Smooth muscle cell (in vitro differentiated cells): ENCODE results near the gene REEP2. TPM values are rescaled to one million over a fixed set of nuclear protein-coding genes. Genes with fewer than 3 reads are reported as not detected.

ENCODE experiments used
- DNase-seq: peaks from one replicate; lab custom pipeline; 2025; ENCODE audit not compliant: unreplicated experiment; lab: John Stamatoyannopoulos, UW
- H2AFZ ChIP-seq: fragments of 200-600 bp; sonication (generic); 2 replicates; pipeline ENCODE4 v1.6.0; 2016; ENCODE audit warnings: antibody characterized with exemption, low read depth, mild to moderate bottlenecking
- H3F3A ChIP-seq: fragments of 200-600 bp; sonication (generic); 2 replicates; pipeline ENCODE4 v1.6.0; 2017; ENCODE audit warnings: antibody characterized with exemption, low read depth
- H3K27ac ChIP-seq: fragments of 200-600 bp; sonication (generic); 2 replicates; pipeline ENCODE4 v1.5.1; 2016; ENCODE audit warnings: low read depth, mild to moderate bottlenecking
- H3K27me3 ChIP-seq: fragments of 200-600 bp; sonication (generic); 2 replicates; pipeline ENCODE4 v1.6.1; 2016; ENCODE audit warnings: low read depth, mild to moderate bottlenecking
- H3K36me3 ChIP-seq: fragments of 200-600 bp; sonication (generic); 2 replicates; pipeline ENCODE4 v1.5.1; 2016; ENCODE audit warnings: low read depth
- H3K4me1 ChIP-seq: fragments of 200-600 bp; sonication (generic); 2 replicates; pipeline ENCODE4 v1.5.1; 2016; ENCODE audit warnings: low read depth
- H3K4me2 ChIP-seq: fragments of 200-600 bp; sonication (generic); 2 replicates; pipeline ENCODE4 v1.6.0; 2016; ENCODE audit warnings: mild to moderate bottlenecking
- H3K4me3 ChIP-seq: fragments of 200-600 bp; sonication (generic); 2 replicates; pipeline ENCODE4 v1.5.1; 2016; ENCODE audit warnings: mild to moderate bottlenecking
- H3K79me2 ChIP-seq: fragments of 200-600 bp; sonication (generic); 2 replicates; pipeline ENCODE4 v1.6.0; 2016; ENCODE audit warnings: low read depth, mild to moderate bottlenecking
- H3K9ac ChIP-seq: fragments of 200-600 bp; sonication (generic); 2 replicates; pipeline ENCODE4 v1.6.0; 2016; ENCODE audit warnings: low read depth
- H3K9me3 ChIP-seq: fragments of 200-600 bp; sonication (generic); replicated peaks from 2 replicates; pipeline ENCODE4 v1.5.1; 2016; ENCODE audit warnings: low read depth
- H4K20me1 ChIP-seq: fragments of 200-600 bp; sonication (generic); 2 replicates; pipeline ENCODE4 v1.6.0; 2016; ENCODE audit warnings: low read depth
- WGBS: methylation state at CpG from one replicate; pipeline ENCODE4 v1.1.7; 2016; ENCODE audit warnings: low lambda C conversion rate; 5-methylcytosine and 5-hydroxymethylcytosine counted together
- polyA plus RNA-seq: library from polyadenylated mRNA; unstranded; fragments of >200 nt; fragmentation: Nextera tagmentation; extraction: Ambion mirVana; gene quantifications from 2 replicates; pipeline ENCODE4 v1.2.1, GENCODE V29; 2016
- total RNA-seq: library from RNA; depleted of rRNA; stranded (reverse); fragments of >200 nt; gene quantifications from 2 replicates; pipeline ENCODE4 v1.2.3, GENCODE V29; 2014
- TF ChIP-seq, protein P1 (sequence below): fragments of 200-600 bp; sonication (generic); IDR thresholded peaks from 2 replicates; pipeline ENCODE4 v1.5.1; 2017; ENCODE audit warnings: borderline replicate concordance, mild to moderate bottlenecking, antibody characterized with exemption; ENCODE audit not compliant: insufficient read depth, poor library complexity, severe bottlenecking

Gene REEP2
- total and polyA plus RNA-seq, 2 experiments from 2014 or later, result 4.0 to 5.4 TPM

DNA sequence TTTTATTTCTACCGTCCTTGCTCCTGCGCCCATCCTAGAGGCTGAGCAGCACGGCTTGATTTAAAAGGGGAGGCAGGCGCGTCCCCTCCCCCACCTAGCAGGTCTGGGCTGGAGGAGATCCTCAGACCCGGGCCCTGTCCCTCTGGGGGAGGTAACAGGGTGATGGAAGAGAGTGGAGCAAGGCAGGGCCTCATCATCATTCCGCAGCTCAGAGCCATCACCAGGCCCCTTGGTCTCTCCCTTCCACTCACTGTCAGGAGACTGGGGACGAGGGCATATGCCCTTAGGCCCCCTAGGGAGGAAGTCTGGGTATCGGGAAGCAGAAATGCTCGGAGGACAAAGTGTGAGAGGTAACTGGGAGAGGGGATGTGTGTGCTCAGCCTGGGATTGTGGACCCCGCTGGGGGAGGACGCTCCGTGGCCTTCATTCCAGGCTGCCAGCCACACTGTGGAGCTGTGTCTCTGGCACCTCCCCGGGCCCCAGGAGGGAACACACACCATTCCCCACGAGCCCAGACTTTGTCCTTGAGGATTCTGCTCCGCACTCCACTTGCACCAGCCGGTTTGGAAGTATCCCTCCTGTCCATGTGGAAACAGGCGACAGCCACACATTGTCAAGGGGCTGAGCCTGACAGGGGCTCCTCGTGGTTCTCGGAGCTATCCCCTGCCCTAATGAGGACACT lies 761 bp downstream of the REEP2 start:
- Histone ChIP-seq H3K4me2 (peak overlapping the region; percentile 96), H3K27me3 (no peaks in the 10 kb centered on the region), H3K36me3 (peaks cover 10% of the 10 kb centered on the region), H3K9me3 (no peaks in the 10 kb centered on the region), H3K27ac (no peak overlapping the region), H4K20me1 (peaks cover 5% of the 10 kb centered on the region), H3K79me2 (no peaks in the 10 kb centered on the region), H3K4me3 (peak overlapping the region; percentile 68), H2AFZ (no peak overlapping the region), H3K9ac (peak overlapping the region; percentile 25), H3F3A (peaks cover 4% of the 10 kb centered on the region), H3K4me1 (peaks cover 10% of the 10 kb centered on the region)
- TF ChIP-seq, protein P1, sequence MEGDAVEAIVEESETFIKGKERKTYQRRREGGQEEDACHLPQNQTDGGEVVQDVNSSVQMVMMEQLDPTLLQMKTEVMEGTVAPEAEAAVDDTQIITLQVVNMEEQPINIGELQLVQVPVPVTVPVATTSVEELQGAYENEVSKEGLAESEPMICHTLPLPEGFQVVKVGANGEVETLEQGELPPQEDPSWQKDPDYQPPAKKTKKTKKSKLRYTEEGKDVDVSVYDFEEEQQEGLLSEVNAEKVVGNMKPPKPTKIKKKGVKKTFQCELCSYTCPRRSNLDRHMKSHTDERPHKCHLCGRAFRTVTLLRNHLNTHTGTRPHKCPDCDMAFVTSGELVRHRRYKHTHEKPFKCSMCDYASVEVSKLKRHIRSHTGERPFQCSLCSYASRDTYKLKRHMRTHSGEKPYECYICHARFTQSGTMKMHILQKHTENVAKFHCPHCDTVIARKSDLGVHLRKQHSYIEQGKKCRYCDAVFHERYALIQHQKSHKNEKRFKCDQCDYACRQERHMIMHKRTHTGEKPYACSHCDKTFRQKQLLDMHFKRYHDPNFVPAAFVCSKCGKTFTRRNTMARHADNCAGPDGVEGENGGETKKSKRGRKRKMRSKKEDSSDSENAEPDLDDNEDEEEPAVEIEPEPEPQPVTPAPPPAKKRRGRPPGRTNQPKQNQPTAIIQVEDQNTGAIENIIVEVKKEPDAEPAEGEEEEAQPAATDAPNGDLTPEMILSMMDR, result no peak
- 38% methylated on average over 18 of the region's 20 CpGs for WGBS
- no peak for DNase-seq

DNA sequence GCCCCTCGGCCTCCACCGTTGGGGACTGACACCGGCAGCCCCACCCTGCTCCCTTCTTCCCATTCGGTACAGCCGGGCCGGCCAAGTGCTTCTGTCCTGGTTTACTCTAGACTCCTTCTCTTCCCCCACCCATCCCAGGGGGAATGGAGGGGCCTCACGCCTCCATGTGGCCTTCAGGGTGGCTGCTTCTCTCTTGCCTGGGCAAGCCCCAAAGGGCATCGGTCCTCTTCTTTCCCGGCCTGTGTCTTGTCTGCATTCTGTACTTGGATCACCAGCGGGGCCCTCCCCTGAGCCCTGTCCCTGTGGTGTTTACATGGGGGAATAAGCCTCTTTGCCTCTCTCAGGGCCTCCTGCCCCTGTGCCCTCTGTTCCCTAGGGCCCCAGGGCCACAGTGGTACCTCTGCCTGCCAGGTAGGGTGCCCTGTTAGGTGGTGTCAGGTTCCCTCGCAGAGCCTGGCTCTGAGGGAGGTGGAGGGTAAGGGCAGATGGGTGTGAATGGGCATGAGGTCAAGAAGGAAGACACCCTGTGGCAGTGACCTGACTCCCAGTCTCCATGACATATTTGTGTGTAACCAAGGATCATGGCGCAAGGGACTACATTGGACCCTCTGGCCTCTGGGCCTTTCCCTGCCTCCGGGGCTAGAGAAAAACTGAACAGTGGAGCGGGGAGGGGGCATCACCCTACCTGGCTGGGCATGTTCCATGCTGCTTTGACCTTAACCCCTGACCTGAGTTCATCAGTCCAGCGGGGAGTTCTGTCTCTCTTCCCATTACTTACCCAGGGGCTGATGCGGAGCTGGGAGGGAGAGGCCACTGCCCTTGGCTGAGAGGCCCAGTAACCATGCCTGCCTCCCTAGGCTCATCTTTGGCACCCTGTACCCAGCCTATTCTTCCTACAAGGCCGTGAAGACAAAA lies 1.6 kb downstream of the REEP2 start:
- no peak overlapping the region for H2AFZ ChIP-seq

DNA sequence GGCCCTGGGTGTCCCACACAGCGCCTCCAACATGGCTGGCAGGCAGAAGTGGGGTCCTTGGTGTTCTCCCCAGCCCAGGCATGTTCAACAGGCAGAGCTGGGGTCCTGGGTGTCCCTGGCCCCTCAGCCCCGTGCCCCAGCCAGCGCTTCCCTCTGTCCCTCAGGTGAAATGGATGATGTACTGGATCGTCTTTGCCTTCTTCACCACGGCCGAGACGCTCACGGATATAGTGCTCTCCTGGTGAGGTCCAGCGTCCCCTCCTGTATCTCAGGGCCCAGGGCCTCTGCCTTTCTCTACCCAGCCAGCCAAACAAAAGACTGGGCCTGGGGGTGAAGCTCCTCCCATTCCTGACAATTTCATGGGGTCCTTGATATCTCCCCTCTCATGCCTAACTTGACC lies 2.4 kb downstream of the REEP2 start:
- 88% methylated on average over 8 of the region's 9 CpGs for WGBS
- Histone ChIP-seq H3K79me2 (no peaks in the 10 kb centered on the region), H4K20me1 (peaks cover 5% of the 10 kb centered on the region), H2AFZ (no peak overlapping the region), H3K9ac (no peak overlapping the region), H3K27ac (no peak overlapping the region), H3K4me2 (no peak overlapping the region), H3K9me3 (no peaks in the 10 kb centered on the region), H3K27me3 (no peaks in the 10 kb centered on the region), H3K4me1 (peaks cover 10% of the 10 kb centered on the region), H3F3A (peaks cover 4% of the 10 kb centered on the region), H3K4me3 (no peak overlapping the region), H3K36me3 (peaks cover 5% of the 10 kb centered on the region)
- TF ChIP-seq, protein P1, result no peak
- no peak for DNase-seq

More for the DNA sequence above, 1.6 kb downstream of the REEP2 start:
- Histone ChIP-seq H3K36me3 (peaks cover 10% of the 10 kb centered on the region), H3K27me3 (no peaks in the 10 kb centered on the region), H3K27ac (no peak overlapping the region), H3K9me3 (no peaks in the 10 kb centered on the region), H3K9ac (no peak overlapping the region), H4K20me1 (peaks cover 5% of the 10 kb centered on the region), H3K79me2 (no peaks in the 10 kb centered on the region), H3K4me2 (no peak overlapping the region), H3K4me1 (peaks cover 10% of the 10 kb centered on the region), H3F3A (peaks cover 4% of the 10 kb centered on the region), H3K4me3 (no peak overlapping the region)
- TF ChIP-seq, protein P1, result no peak
- WGBS, result 86% methylated on average over 17 of the region's 17 CpGs
- DNase-seq, result no peak
